Endometrial microvascular endothelial cells (primary cell): ENCODE measurements around the gene OR56B1. TPM values are rescaled to one million over a fixed set of nuclear protein-coding genes. Genes with fewer than 3 reads are reported as not detected.

Source experiments
- in situ Hi-C: cut with HindIII; loops from 2 replicates; pipeline ENCODE4 v1.10.0; 2017; ENCODE audit warnings: low sequenced_read_pairs, low pct_unique_long_range_greater_than_20kb; ENCODE audit errors: inconsistent ontology term
- total RNA-seq: library from RNA; depleted of rRNA; stranded (reverse); fragments of >200 nt; gene quantifications from one replicate; pipeline ENCODE4 v1.2.3, GENCODE V29; 2015; ENCODE audit errors: inconsistent ontology term

The OR56B1 gene
- total RNA-seq, 1 donor from 2014 or later: not detected

- in situ Hi-C loops: no loop called here
Measured at GRCh38 chr11:5722622-5723021, 13.6 kb upstream of the OR56B1 start.

GRCh38 chr11:5726351-5726750, 9.9 kb upstream of the OR56B1 start:
- in situ Hi-C loops: no loop called here

- in situ Hi-C loops: no loop called here
Measured at GRCh38 chr11:5727691-5728090, 8.6 kb upstream of the OR56B1 start.

- in situ Hi-C loops: no loop called here
Measured at GRCh38 chr11:5737091-5737490, 843 bp downstream of the OR56B1 start.

- in situ Hi-C loops: no loop called here
Measured at GRCh38 chr11:5737670-5738392, 1.6 kb downstream of the OR56B1 start.

- in situ Hi-C loops: no loop called here
Measured at GRCh38 chr11:5738431-5738830, 2.2 kb downstream of the OR56B1 start.

GRCh38 chr11:5746614-5747013, 10.4 kb downstream of the OR56B1 start:
- in situ Hi-C loops: no loop called here

- in situ Hi-C loops: no loop called here
Measured at GRCh38 chr11:5749836-5750235, 13.6 kb downstream of the OR56B1 start.

- in situ Hi-C loops: no loop called here
Measured at GRCh38 chr11:5753943-5754342, 17.7 kb downstream of the OR56B1 start, which contains the start of gene OR52N4. Gene OR52N4, plus strand, starts transcription at chr11:5754243. Its CDS starts 498 bp downstream, at chr11:5754741.

GRCh38 chr11:5767056-5767455, 30.8 kb downstream of the OR56B1 start:
- in situ Hi-C loops: no loop called here

- in situ Hi-C loops: no loop called here
Measured at GRCh38 chr11:5783255-5783654, 47.0 kb downstream of the OR56B1 start, which contains the start of gene OR52N5. Gene OR52N5, minus strand, starts transcription at chr11:5783355. Its CDS starts 4,721 bp downstream, at chr11:5778634.

Other genes starting within 250 kb of the OR56B1 start
- gene OR52D1, start 247.8 kb upstream of the OR56B1 start, total RNA-seq: not detected
- gene UBQLN3, start 226.5 kb upstream of the OR56B1 start, total RNA-seq: not detected
- gene UBQLNL, start 219.7 kb upstream of the OR56B1 start, total RNA-seq: not detected
- gene OR52H1, start 187.9 kb upstream of the OR56B1 start, total RNA-seq: not detected
- not detected for gene OR52B6, start 155.6 kb upstream of the OR56B1 start, total RNA-seq
- gene TRIM6, start 139.8 kb upstream of the OR56B1 start, total RNA-seq: 9.7 TPM
- gene TRIM34, start 111.4 kb upstream of the OR56B1 start, total RNA-seq: 11.8 TPM
- gene TRIM5, start 51.4 kb upstream of the OR56B1 start, total RNA-seq: 55.4 TPM
- gene TRIM22, start 46.7 kb upstream of the OR56B1 start, total RNA-seq: 112 TPM
- not detected for gene OR52N4, start 17.8 kb downstream of the OR56B1 start, total RNA-seq
- not detected for gene OR52N5, start 46.9 kb downstream of the OR56B1 start, total RNA-seq
- gene OR52N1, start 54.8 kb downstream of the OR56B1 start, total RNA-seq: not detected
- gene OR52N2, start 72.5 kb downstream of the OR56B1 start, total RNA-seq: not detected
- not detected for gene OR52E6, start 105.4 kb downstream of the OR56B1 start, total RNA-seq
- gene OR52E8, start 121.2 kb downstream of the OR56B1 start, total RNA-seq: not detected
- not detected for gene OR52E4, start 144.2 kb downstream of the OR56B1 start, total RNA-seq
- gene OR52E5, start 156.8 kb downstream of the OR56B1 start, total RNA-seq: not detected
- gene OR56A3, start 205.8 kb downstream of the OR56B1 start, total RNA-seq: not detected
- not detected for gene OR56A5, start 232.0 kb downstream of the OR56B1 start, total RNA-seq